HG03378 (cell line): ENCODE measurements around the gene TCF7L2.
"Not testable (repeated sequence)": the region's sequence is repeated elsewhere in the genome, so short reads cannot be mapped to it uniquely, and the experiment has no call there.

Source experiments
- ATAC-seq: cut with Tn5 transposase; IDR thresholded peaks from one replicate; pipeline ENCODE4 v1.9.1; 2021; ENCODE audit warnings: mild to moderate bottlenecking, moderate library complexity; ENCODE audit not compliant: unreplicated experiment

Gene TCF7L2

DNA sequence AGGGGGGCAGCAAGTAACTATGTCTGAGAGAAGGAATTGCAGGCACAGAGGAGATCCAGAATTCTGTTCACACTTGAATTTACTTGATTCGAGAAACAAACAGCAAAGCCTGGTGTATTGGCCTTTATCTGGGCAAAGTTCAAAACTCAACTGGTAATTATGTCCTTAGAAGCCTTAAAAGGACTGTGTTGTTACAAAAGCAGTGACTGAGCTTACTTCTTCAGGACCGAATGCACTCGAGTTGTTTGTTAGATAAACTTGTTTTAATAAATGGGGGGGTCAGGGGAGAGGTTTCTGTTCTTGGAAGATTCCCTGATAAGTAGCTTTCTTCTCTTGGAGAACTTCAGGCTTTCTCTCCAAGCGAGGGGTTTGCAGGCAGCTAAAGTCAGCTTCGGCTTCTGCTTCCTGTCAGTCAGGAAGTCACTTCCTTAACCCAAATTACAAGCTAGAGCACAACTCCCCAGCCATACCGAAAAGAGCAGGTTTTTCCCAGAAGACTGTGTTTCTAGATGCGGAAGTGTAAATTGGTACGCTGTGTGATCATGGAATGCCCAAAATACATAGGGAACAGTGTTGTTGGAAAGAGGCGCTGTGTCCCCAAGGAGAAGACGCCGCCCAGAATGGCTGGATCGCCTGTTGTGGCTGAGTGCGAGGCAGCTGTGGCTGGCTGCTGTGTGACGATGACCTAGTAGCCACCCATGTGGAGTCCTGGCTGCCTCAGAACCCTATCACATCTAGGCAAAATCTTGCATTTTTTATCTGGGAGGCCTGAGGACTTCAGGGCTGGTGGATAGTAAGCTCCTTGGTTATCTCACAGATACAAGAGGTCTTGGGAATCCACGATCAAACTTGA is 110.4 kb downstream of the TCF7L2 start:
- no peak for ATAC-seq

DNA sequence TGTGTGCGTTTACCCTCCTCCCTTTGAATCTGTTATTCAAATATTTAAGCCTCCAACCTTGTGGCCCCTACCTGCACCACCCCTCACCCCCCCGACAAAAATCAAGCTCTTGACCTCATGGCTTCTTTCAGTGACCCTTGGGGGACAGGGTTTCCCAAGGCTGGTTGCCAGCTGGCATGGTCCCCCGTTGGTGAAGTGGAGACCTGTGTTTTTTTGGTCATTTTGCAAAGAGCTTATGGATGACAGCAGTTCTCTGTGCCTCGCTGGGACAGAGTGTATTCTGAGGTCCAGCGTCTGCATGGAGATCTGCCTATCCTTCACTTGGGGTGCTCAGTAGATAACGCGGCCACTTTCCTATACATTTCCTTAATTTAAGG is 111.0 kb downstream of the TCF7L2 start:
- ATAC-seq, result no peak

DNA sequence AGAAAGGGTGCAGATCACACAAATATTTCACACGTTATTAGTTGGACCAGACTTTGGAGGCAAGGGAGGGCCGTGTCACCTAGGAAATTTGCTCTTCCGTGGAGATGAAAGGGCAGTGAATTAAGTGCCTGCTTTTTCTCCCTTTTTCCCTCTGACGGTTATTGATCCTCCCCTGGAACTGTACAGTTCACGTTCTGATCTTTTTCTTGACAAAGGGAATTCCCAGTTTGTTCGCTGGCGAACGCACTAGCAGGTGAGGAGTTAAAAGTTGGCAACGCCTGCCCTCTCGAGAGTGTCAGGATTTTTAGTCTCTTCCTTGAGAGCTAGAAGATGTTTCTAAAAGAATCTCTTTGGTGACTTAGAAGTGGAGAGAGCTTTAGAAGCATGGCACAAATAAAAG is 111.5 kb downstream of the TCF7L2 start:
- ATAC-seq, result no peak

DNA sequence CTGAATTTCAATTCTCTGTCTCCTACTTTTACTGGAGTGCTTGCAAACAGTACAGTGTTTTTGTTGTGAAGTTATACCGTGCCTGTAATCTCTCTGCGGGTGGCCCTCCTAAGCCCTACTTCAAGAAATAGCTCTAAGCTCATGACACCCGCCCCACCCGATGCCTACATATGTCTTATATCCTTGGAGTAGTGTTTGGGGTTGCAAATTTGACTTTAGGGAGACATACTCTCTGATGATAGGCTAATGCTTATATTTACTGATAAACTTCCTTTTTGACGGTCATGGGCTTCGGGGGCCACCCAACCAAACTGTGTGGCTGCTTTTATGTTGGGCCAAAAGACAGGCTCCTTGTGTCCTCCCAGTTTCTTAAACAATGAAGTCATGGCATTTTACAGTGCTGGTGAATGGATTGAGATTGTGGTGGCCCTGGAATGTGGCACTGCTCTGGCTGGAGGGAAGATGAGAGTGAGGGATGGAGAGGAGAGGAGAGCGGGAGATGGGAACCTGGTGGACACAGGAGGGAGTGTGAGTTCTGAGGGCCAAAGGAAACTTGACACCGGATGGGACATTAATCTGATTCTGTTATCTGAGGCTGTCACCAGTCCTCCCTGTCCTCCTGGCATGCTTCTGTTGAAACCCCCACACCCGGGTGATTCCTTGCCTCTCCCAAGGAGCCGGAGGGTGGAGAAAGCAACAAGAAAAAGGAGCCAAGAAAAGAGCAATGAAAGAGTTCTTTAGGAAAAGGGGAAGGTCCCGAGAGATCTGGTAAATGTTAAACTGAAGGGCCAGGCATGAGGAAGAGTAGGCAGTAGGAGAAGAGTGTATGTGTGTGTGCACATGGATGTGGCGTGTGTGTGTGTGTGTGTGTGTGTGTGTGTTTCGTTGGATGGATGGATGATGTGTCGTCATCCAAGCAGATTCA is 113.3 kb downstream of the TCF7L2 start:
- ATAC-seq, result no peak

DNA sequence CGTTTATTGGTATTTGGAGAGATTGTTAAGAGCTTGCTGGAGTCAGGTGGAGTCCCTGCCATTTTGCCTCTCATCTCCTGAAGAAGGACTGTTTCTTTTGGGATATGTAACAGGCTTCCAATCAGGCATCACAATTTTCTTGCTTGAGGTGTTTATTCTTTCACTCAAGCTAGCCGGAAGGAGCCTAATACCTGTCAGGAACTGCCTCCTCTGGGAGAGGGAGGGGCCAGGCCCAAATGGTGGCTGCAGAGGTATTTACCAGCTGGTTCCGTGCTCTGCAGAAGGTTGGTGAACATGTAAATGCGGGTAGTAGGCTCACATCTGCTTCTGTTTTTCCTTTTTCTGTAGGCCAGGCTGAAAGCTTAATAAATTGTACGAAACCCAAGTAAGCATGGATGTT is 114.0 kb downstream of the TCF7L2 start:
- ATAC-seq, result no peak

DNA sequence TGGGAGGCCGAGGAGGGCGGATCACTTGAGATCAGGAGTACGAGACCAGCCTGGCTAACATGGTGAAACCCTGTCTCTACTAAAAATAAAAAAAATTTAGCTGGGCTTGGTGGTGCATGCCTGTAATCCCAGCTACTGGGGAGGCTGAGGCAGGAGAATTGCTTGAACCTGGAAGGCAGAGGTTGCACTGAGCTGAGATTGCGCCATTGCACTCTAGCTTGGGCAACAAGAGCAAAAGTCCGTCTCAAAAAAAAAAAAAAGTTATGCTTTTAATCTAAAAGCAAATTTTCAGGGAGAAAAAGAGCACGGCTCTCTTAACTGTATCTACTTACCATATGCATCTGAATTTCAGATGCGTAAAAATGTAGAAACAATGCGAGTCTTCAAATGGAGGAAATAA is 116.1 kb downstream of the TCF7L2 start:
- ATAC-seq, result not testable (repeated sequence)

DNA sequence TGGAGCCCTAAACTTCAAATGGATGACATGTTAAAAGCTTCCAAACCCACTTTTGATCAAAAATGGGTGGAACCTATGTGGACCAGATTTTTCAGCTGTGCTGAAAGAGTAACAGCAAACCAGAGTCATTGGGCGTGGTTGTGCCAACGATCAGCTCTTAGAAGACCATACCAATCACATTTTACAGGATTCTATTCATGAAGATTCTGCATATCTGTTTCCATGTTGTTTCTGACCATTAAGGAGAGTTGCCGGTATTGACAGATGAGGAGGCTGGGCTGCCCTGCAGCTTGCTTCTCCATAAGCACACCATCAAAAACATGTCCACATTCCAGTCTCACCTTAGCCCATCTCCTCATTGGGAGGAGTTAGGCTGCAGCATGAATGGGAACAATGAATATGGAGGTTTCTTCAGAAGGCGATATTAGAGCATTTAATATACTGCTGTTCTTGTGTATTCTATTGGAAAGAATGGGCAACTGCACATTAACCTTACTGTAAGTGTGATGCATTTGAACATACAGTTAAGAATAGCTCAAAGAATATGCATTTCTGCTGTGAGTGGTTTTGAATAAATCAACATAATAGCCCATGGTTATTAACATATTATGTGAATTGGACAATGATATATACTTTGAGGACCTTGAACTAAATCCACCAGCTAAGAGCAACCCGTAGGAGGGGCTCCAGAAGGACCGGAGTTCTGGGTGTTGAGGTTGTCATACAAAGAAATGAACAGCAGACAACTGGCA is 116.7 kb downstream of the TCF7L2 start:
- ATAC-seq, result no peak

DNA sequence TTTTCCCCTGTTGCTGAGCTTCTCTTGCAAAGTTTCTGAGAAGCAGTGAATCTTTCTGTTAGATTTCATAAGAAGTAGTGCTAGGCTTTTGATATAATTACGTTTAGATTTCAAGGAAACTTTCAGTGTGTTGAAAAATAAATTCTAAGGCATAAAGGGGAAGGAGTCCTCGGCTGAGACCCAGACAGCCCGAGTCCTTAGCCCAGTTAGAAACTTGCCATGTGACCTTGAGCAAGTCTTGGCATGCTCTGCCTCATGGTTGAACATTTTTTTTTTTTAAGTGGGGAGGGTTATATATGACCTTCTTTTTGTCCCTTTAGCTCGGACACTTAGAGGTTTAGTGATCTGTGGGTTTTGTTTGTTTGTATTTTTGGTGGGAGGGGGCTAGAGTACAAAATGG is 117.5 kb downstream of the TCF7L2 start:
- no peak for ATAC-seq

DNA sequence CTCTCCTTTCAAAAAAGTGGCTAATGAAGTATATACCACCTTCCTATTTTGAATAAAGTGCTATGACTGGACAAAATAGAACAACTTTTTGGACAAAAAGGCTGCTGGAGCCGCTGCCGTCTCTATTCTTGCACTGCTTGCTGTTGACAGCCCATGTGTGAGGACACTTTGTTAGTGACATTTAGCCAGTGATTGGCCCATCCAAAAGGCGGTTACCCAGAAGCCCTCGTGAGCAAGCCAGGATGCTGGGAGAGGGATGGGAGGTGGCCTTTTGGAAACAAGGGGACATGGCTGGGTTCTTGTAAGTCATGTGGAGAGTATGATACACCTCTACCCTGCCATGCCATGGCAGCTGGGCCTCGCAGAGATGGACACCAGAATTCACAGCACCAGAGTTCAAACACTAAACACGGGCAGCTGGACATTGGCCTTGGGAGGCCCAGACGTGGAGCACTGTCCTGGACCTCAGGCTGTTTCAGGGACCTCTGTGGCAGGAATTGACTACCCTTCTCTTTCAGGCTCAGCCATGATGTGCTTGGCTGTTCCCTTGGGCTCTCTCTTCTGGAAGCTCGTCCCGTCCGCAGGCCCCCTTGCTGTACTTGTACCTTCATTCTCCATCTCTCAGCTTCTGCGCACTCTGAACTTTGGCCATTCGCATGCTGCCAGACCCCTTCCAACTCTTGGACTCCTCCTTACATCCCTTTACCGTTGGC is 118.3 kb downstream of the TCF7L2 start:
- no peak for ATAC-seq

DNA sequence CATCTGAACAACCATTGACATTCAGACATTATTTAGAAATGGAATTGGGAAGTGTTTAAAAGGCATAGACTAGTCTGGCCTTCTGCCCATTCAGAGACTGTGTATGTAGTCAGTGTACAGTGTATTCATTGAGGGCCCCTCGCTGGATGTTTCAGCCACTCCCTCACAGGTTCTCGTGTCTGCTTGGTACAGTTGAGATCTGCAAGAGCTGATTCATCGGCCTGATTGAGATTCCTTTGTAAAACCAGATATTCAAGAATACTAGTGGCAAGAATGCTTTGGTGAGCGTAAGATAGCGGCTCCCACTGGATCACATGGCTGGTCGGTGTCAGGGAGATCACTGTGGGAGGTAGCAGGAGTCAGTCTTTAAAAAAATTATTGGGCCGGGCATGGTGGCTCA is 119.5 kb downstream of the TCF7L2 start:
- ATAC-seq, result no peak

DNA sequence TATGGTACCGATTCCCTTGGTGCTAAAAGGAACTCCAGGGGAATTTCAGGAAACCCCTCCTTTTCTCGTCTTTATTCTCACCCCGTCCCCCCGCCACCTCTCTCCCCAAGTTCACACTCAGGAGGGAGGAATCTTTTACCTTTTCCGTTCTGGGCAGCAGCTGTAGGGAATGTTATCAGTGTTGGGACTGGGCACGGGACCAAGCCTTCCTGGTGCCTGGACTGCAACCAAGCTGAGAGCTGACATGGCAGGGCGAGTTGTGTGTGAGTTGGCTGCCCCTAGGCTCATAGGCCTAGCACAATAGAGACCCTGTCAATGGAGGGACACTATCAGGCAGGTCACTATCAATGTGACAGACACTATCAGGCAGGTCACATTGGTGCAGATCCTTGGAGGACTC is 121.4 kb downstream of the TCF7L2 start:
- no peak for ATAC-seq

DNA sequence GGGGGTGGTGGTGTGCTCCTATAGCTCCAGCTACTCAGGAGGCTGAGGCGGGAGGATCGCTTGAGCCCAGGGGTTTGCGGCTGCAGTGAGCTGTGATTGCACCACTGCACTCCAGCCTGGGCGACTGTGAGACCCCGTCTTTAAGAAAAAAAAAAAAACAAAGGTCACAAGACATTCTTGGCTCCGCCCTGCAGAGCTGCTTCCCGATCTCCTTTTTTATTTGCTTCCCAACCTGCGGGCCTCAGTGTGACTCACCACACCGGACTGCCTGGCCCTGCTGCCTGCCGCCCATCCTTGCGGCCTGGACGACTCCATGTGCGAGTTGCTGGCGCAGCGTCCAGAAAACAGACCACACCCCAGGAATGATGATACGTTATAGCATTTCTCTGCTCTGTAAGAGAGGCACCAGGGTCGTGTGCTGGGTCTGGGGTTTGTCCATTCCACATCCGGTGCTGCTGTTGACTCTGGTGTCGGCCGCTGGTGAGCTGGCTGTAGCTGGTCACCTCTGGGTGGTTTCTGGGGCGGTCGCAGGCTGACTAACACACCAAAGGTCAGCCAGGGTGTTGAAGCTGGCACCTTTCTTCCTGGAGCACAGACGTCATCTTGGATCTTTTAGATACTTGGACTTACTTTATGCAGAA is 123.6 kb downstream of the TCF7L2 start:
- no peak for ATAC-seq

DNA sequence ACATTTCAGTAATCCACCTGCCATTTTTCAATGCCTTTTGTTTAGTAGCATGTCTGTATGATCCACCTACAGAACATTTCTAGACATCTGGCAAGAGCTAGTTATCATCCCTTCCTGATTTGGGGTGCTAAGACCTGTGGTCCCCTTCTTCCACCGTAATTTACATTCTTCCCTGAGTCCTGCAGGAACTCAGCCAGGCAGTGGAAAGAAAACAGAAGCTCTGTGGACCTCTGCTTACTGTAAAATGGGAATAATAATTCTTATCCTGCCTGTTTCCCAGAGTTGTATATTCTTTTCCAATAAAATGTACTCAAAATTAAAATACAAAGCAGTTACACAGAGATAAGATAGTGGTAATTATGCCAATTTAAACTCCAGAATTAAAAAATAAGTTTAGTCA is 126.9 kb downstream of the TCF7L2 start:
- ATAC-seq, result no peak

DNA sequence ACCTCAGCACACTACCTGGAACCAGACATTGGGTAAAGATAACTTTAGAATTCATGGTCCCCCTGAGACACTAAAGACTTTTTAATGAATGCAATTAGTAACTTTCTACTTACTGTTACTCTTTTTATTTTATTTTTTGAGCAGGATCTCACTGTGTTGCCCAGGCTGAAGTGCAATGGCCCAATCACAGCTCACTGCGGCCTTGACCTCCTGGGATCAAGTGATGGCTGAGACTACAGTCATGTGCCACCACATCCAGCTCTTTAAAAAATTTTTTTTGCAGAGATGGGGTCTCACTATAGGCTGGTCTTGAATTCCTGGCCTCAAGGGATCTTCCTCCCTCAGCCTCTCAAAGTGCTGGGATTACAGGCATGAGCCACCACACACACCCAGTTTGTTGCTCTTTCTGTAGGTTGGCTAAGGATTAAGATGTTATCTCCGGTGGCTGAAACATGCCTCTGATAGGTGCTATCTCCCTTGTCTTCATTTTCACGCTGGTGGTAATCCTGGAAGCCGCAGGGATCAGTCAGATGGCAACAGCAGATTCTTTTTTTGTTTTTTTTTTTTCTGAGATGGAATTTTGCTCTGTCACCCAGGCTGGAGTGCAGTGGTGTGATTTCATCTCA is 128.3 kb downstream of the TCF7L2 start:
- ATAC-seq, result no peak

DNA sequence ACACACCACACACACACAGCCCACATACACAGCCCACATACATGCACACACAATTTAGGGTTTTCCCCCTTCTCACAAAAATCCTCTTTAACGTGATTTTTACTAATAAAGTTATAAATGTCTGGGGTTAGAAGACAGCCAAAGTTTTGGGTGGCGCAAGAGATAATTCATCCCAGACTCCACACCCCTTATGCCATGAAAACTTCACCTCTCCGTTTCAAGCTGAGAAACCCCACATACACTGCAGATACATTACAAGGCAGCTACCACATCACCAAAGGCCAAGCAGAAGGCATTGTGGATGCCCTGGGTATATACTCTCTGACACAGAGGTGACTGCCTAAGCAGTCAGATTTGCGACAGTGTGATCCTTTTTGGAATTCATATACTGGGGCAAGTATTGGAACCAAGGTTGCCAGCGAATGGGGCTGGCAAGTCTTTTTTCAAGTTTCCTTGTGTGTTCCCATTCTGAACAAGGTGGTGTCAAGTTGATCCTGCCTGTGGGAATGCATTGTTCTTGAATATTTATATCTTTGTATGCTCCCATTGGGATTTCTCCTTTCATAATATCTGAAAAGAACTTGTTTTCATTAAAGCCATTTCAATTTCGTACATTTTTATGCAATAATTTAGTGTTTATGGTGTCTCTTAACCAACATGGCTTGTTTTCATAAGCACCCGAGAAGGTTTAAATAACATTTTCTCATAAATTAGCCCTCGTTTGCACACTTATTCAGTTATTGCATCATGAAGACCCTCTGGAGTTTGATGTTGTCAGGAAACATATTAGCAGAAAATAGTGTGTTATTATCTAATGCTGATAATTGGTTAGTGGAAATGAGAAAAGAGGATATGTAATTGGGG is 130.2 kb downstream of the TCF7L2 start:
- ATAC-seq, result no peak

DNA sequence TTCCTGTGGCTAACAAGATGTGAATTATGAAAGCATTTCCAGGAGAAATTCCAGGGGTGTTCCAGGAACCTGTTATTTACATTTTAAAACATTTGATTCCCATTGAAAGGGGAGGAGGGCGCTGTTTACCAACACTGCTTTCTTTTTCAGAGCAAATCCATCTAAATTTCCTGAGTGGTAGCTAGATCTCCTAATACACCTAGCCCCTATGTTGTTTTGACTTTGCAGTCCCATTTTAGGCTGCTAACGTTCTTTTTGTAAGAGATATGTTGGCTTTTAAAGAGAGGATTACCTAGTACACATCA is 130.8 kb downstream of the TCF7L2 start:
- ATAC-seq, result no peak

DNA sequence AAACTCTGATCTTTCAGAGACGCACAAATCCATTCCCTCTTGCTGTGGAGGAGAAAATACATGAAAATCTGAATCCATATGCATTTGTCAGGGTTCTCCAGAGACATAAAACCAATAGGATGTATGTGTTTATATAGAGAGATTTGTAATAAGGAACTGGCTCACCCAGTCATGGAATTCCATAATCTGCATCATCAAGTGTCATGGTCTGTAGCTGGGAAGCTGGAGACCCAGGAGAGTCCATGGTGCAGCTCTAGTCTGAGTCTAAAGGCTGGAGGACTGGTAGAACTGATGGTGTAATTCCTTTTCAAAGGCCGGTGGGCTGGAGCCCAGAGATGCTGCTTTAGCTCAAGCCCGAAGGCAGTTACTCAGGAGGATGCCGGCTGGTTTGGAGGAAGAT is 134.0 kb downstream of the TCF7L2 start:
- no peak for ATAC-seq

DNA sequence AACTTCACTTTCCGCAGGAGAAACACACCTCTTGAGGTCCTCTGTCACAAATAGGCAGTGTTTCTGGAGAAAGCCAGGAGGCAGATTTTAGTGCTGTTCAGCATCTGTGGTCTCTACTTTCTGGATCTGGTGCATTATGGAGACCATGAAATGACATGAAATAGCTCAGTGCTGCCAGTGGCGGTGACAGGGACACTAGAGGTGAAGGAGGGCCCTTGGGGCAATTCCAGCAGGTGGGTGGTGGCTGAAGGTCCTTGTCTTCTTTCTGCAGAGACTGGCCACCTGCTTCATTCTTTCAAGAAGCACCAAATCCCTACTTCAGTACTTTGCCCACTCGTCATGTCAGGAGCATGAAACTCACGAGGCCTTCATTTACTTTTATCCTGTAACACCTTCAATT is 135.7 kb downstream of the TCF7L2 start:
- ATAC-seq, result no peak

DNA sequence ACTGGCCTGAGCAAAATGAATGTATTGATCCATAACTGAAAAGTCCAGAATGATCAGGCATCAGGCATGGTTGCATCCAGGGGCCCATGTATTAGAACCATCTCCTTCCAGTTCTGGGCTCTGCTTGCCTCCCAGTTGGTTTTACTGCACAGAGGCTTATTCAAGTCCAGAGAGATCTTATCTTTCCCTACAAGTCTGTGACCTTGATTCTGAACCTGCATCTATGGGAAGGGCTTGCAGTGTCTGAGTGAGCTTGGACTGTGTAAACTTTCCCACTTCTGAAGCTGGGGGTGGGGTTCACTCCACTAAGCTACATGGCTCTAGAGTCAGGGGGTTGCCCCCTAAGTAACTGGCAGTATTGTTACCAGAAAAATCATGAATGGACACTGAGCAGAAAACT is 136.2 kb downstream of the TCF7L2 start:
- no peak for ATAC-seq
